ENCODE measurements around the gene TYW3.

The TYW3 gene

DNA sequence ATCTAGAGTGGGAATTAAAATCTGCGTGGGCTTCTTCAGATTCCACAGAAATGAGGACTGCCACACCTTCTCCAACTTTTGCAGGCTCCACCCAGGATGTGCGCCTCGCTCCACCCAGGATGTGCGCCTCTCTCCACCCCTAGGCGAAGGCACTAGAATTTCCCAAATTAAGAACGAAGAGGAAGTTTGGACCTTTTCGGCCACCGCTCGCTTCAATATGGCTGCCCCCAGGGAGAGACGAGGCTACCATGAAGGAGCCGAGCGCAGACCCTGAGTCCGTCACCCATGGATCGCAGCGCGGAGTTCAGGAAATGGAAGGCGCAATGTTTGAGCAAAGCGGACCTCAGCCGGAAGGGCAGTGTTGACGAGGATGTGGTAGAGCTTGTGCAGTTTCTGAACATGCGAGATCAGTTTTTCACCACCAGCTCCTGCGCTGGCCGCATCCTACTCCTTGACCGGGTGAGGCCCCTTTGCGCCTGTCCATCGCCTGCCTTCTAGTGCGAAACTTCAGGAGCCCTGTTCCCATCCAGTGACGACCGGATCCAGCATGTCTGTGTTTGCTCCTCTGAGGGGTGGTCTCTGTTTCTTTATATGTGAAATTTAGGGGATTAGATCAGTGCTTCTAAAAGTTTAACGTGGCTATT is at the start of gene TYW3, which contains the start of gene CRYZ:
Gene TYW3 (plus strand): TSS at position 193 of the 644 bp plus-strand sequence. CDS start 93 bp downstream, at position 286.
Gene CRYZ (minus strand): TSS at position 91 of the 644 bp plus-strand sequence. CDS start 8,229 bp downstream, outside the sequence.
- DNase-seq = peak; percentile 83

DNA sequence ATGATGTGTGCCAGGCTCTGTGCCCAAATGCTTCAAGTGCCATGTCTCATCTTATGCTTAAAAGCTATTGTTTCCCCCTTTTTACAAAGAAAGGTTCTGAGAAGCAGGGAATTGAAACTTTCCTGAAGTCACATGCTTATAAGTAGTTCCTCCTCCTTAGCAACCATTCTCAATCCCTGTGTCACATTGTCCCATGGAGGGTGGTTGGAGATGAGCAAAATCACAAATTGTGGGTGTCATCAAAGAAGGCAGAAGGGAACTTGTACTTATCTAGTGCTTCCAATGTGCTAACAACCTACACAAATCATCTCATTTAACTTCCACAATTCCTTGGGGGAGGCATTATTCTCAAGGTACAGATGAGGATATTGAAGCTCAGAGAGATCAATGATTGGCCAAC is 49.3 kb upstream of the TYW3 start:
- no peak for DNase-seq

DNA sequence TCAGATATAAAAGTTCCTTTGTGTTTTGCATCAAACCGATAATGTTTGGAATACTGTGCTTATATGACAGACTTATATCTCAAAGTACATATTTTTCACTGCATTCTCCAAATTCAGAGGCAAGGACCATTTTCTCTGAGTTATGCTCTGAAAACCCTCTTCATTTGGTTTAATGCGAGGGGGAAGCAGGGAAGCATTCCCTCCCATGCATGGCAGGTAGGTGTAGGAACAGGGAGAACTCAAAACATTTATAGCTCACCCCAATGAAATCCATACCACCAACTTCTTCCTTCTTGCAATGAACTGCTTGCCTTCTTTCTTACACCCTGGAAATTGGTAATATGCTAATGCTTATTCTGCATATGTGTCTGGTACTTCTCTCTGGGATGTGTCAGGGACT is 48.7 kb upstream of the TYW3 start:
- DNase-seq = no peak

DNA sequence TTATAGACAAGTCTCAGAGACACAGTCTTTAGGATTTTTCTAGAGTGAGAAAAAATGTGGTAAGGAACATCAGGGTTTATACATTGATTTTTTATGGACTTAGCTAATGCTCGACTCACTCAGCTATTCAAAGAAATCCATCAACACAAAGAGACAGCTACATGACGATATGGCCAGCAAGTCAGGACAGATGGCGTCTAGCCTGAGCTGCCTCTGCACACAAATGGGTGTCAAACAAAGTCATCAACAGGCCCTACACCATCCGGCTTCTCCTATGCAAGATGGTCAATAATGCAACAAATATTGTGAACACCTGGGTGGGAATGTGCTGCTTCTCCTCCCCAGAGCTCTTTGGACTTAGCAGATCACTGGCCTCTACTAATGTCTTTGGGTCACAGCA is 46.0 kb upstream of the TYW3 start:
- no peak for DNase-seq

- DNase-seq = peak; percentile 52
Measured at GRCh38 chr1:74689621-74690363, 43.2 kb upstream of the TYW3 start.

DNA sequence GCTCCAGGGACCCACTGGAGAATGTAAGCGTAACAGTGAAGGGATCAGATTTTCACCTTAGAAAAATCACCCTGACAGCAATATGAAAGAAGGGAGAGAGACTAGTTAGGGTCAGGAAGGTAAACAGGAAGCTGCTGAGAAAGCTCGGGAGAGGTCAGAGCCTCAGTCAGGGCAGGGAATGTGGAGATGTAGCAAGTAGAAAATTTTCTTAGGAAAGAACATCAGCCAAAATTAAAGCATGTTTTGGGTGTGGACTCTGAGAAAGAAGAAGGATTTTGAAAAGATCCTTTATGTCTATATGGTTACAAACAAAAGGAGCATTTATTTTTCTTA is 42.6 kb upstream of the TYW3 start:
- no peak for DNase-seq

DNA sequence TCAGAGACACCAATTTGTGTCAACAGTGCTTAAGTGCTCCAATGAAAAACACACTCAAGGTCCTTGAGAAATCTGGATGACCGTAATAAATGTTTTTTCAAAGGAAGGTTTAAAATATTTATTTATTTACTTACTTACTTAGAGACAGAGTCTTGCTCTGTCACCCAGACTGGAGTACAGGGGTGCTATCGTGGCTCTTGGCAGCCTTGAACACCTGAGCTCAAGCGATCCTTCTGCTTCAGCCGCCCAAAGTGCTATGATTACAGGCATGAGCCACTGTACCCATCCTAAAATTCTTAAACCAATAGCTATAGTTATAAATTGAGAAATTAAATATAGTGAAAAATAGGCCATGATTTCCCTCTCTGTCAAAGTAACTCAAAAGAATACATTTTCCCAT is 42.0 kb upstream of the TYW3 start:
- DNase-seq = no peak

DNA sequence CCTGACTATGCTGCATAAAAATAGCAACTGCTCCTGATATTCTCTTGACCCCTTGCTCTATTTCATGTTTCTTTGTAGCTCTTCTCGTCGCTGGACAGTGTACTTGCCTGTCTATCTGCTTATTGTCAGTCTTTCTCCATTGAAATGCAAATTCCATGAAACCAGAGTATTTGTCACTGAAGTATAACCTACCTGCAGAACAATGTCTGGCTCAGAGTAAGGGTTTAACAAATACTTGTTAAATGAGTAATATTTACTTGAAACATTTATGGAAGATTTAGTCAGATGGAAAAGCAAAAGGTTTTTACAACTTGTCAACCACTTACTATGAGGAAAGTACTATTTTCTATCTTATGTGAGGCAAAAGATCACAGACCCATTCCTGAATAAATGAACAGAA is 39.5 kb upstream of the TYW3 start:
- no peak for DNase-seq

GRCh38 chr1:74697832-74698231 is 35.1 kb upstream of the TYW3 start:
- DNase-seq = no peak

DNA sequence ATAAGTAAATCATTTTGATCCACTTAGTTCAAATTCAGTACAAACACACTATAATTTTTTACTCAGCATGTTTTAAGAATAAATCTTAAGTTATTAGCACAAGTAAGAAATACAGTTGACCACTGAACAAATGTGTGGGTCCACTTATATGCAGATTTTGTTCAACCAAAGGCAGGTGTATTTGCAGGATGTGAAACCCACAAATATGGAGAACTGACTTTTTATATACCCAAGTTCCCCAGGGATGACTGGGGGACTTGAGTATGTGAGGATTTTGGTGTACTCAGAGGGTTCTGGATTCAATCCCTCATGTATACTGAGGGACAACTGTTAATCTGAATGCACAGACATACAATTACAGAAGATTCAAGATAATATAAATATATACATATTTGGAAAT is 33.6 kb upstream of the TYW3 start:
- DNase-seq = no peak

DNA sequence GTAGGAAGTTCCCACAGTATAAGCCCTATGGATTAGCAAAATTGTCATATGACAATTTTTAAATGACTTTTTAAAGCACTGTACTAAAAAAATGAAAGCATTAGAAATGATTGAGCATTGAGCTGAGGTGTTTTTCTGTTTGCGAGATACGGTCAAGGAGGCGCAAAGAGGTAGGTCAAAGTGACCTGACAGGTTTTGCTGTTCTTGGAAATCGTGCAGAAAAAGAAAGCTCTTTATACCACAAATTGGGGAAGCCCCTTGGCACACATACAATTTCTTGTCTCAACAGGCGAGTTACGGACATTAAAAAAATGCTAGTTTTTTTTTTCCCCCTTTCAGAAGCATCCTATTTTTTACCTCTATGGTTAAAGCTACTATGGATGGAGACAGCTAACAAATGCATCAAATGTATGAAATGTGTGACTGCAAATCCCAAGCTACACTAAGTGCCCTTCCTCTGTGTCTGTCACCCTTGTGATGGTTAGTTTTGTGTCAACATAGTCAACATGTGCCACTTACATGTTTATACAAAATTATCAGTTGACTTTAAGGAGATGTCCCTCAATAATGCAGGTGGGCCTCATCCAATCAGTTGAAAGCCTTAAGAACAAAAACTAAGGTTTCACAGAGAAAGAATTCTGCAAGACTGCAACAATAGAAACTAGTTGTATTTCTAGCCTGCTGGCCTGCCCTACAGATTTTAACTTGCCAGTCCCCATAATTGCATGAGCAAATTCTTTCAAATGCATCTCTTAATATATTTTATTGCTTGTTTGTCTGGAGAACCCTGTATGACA is 29.4 kb upstream of the TYW3 start:
- no peak for DNase-seq

GRCh38 chr1:74712881-74713280 is 20.1 kb upstream of the TYW3 start:
- DNase-seq = no peak

- DNase-seq = no peak
Measured at GRCh38 chr1:74713849-74714248, 19.1 kb upstream of the TYW3 start.

DNA sequence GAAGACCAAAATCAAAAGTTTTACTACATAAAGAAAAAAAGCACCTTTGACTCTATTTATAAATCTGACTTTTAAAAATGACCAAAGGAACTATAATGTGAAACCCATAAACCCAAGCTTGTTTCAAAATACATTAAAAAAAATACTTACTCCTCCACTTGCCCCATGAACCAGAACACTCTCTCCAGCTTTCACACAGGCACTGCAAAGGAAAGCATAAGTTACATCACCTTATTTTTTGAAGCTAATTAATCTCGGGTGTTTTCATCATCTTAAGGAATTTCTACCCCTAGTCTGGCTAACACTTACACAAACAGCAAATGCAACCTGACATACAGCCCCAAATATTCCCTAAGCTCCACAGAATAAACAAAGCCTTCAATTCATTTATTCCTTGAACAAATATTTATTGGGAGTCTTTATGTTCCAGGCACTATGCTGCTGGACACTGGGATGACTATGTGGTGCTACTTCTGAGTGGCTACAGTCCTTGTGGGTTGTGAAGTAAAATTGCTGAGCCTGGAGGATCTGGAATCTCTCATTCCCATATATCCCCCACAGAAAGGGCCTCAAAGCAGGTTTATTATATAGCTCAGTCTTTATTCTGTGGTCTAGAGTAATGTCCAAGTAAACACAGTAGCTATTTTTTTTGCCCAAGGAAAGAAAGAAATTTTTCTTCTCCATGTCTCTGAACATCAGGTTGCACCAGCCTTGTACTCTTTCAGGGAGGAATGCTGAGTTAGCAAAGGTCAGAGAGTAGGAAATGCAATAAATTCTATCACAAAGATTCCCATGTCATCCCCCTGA is 18.3 kb upstream of the TYW3 start:
- DNase-seq = no peak

- DNase-seq = no peak
Measured at GRCh38 chr1:74715236-74715502, 17.8 kb upstream of the TYW3 start.

- DNase-seq = no peak
Measured at GRCh38 chr1:74715806-74716205, 17.1 kb upstream of the TYW3 start.

DNA sequence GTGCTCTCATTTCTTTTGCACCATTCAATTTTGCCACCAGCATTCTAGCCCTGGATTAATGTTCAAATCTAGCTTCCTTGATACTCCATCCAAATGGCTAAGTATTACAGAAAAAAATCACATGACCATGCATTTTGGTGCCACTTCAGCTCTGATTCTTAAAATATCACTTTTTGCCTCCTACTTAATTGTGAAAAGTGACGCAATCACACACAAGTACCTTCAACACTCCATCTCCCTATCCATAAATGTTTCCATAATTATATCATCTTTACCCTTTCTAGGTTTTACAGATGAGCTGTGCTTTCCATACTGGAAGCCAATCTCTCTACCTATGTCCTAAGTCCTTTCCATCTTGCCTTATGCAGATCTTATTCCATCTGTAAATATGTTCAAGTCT is 16.1 kb upstream of the TYW3 start:
- no peak for DNase-seq

- DNase-seq = no peak
Measured at GRCh38 chr1:74717626-74718025, 15.3 kb upstream of the TYW3 start.

DNA sequence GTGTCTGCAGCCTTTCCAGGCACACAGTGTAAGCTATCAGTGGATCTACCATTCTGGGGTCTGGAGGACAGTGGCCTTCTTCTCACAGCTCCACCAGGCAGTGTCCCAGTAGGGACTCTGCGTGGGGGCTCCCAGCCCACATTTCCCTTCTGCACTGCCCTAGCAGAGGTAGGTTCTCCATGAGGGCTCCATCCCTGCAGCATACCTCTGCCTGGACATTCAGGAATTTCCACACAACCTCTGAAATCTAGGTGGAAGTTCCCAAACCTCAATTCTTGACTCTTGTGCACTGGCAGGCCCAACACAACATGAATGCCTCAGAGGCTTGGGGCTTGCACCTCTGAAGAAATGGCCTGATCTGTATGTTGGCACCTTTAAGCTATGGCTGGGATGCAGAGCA is 6.9 kb upstream of the TYW3 start:
- DNase-seq = no peak

DNA sequence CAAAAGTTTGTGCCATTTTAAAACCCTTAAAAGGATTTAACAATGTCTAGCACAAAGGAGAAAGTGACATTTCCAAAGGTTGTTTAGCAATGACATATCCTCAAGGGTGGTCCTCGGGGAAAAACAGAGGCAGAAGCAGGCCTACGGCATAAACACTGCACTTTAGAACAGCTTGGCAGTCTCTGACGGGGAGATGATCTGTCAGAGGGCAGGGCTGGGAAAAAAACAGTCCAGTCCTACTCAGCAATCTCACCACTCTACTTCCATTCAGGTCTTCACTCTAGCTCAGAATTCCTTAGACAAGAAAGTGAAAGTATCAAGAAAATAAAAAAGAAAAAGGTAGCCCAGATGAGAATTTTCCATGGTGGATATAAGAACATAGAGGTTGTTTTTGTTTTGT is 4.2 kb upstream of the TYW3 start:
- DNase-seq = no peak

GRCh38 chr1:74729741-74730478 is 3.0 kb upstream of the TYW3 start:
- no peak for DNase-seq

DNA sequence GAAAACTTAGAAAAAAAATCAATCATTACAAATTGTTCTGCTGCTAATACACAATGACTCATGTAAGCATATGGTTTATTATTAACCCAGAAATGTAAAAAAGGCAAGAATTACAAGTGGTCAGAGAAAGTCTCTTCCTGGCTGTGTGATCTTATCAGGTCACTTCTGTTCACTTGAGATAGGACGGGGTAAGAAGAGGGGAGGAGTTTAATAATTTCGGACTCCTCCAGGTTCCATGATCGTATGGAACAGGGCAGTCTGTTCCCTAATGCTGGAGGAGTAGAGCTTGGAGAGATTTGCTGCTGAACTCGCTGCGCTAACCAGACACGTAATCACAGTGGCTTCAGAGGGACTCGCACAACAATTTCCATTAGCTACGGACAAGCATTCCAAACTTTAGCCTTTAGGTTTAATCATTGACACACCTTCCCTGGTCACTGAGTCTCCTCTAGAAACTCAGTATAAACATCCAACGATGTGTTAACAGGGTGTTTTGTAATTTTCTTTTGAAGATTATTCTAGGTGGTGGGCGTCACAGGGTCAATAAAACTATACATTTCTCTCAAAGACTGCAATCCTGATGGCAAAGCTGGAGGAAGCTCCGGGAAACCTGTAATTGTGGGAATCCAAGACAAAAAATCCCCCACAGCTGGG is 1.4 kb upstream of the TYW3 start:
- DNase-seq = no peak

Data from NCI-H1092 (cell line).